Left ventricle myocardium inferior (tissue), 1 donor: ENCODE results near the gene SMIM12. TPM values are rescaled to one million over a fixed set of nuclear protein-coding genes. Genes with fewer than 3 reads are reported as not detected.

Source experiments
- DNase-seq: peaks from one replicate; pipeline ENCODE4 v3.0.0-alpha.2; 2020
- H3K27ac ChIP-seq: fragments of 200-600 bp; replicated peaks from 2 replicates; pipeline ENCODE4 v1.8.0; 2021
- H3K27me3 ChIP-seq: fragments of 200-600 bp; 2 replicates; pipeline ENCODE4 v1.8.0; 2021; ENCODE audit warnings: low read depth
- H3K36me3 ChIP-seq: fragments of 200-600 bp; 2 replicates; pipeline ENCODE4 v1.8.0; 2021
- H3K4me1 ChIP-seq: fragments of 200-600 bp; 2 replicates; pipeline ENCODE4 v1.8.0; 2021
- H3K4me3 ChIP-seq: fragments of 200-600 bp; 2 replicates; pipeline ENCODE4 v1.8.0; 2021; ENCODE audit warnings: mild to moderate bottlenecking, moderate library complexity
- H3K9me3 ChIP-seq: fragments of 200-600 bp; replicated peaks from 2 replicates; pipeline ENCODE4 v1.8.0; 2021
- CTCF ChIP-seq: fragments of 200-600 bp; IDR thresholded peaks from 2 replicates; pipeline ENCODE4 v1.8.0; 2021; ENCODE audit warnings: antibody characterized with exemption, mild to moderate bottlenecking, borderline replicate concordance
- intact Hi-C: fragments of 100-400 bp; cut with micrococcal nuclease; formaldehyde crosslinking; loops from one replicate; pipeline ENCODE4 v1.11.0; 2022
- total RNA-seq: library from RNA; stranded (reverse); fragmentation: NEBNext Ultra II Directional; extraction: Animal tissue kit (Norgen Biotek cat#: 25700); gene quantifications from one replicate; pipeline ENCODE4 v1.2.1, GENCODE V29; 2021
- donor health status: DM: no; HTN: yes; CAD: no; lungs with severe emphysema.

Gene SMIM12
- total RNA-seq, 1 donor from 2014 or later, result 37.9 TPM

DNA sequence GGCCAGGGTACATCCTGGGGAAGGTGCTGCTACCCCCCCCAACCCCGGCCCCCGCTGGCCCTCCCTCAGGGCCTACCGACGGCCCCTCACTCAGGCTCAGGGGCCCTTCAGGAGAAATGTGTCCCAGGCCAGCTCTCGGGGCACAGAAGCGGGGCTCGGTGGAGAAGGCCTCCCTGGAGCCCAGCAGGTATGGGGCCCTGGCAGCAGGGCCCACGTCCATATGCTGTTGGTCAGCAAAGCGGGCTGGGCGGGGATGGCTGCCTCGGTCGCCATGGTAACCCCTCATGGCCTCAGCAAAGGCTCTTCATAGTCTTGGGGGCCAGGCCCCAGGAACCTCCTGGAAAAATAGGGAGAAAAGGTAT lies 45.5 kb upstream of the SMIM12 start:
- no peak for TF ChIP-seq CTCF
- Histone ChIP-seq H3K36me3 (no peaks in the 10 kb centered on the region), H3K4me3 (no peak overlapping the region), H3K9me3 (no peaks in the 10 kb centered on the region), H3K4me1 (no peaks in the 10 kb centered on the region), H3K27me3 (peaks cover 55% of the 10 kb centered on the region), H3K27ac (no peak overlapping the region)
- no peak for DNase-seq
- intact Hi-C loops, result no loop called here

DNA sequence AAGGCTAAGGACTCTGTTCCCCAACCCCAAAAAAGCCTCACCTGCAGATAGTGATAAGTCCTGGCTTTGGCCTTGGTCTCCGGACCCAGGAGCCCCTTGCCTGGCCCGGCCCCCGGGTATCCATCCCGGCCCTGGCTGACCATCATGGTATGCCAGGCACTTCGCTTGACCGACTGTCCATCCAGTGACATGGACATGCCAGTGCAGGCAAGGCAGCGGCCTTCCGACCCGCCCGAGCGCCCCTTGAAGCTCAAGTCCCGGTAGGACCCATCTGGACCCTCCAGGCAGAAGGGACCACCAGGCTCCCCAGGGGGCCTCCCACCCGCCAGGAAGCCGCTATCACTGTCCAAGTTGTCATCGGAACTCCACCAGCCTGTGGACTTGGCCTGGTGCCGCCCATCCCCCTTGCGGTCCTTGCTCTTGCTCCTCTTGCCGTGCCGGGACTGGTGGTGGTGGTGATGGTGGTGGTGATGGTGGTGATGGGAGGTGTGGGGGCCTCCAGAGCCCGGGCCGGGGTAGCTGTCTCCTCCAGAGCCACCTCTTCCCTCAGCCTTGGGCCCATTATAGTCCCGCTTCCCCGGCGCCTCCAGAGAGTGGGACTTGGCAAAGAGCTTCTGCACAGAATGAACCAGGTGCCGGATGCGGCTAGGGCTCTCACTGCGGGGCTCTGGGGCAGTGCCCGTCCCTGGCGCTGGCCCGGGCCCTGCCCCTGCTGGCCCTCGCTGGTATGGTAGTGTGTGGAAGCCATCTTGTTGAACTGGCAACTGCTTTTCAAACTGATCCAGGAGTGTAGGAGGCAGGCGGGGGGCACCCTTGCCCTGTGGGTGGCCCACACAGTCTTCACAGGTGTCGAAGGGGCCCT lies 44.9 kb upstream of the SMIM12 start:
- Histone ChIP-seq H3K9me3 (no peaks in the 10 kb centered on the region), H3K4me3 (no peak overlapping the region), H3K4me1 (no peaks in the 10 kb centered on the region), H3K27me3 (peaks cover 60% of the 10 kb centered on the region), H3K27ac (no peak overlapping the region), H3K36me3 (no peaks in the 10 kb centered on the region)
- TF ChIP-seq CTCF, result no peak
- intact Hi-C loops, result no loop called here
- DNase-seq, result no peak

GRCh38 chr1:34901919-34902318 lies 42.4 kb upstream of the SMIM12 start:
- peaks cover 49% of the 10 kb centered on the region for H3K27me3 ChIP-seq
- no peaks in the 10 kb centered on the region for H3K36me3 ChIP-seq
- TF ChIP-seq CTCF, result no peak
- H3K4me1 ChIP-seq, result peaks cover 9% of the 10 kb centered on the region
- intact Hi-C loops, result no loop called here
- H3K27ac ChIP-seq, result no peak overlapping the region
- no peaks in the 10 kb centered on the region for H3K9me3 ChIP-seq
- DNase-seq, result no peak
- H3K4me3 ChIP-seq, result no peak overlapping the region

DNA sequence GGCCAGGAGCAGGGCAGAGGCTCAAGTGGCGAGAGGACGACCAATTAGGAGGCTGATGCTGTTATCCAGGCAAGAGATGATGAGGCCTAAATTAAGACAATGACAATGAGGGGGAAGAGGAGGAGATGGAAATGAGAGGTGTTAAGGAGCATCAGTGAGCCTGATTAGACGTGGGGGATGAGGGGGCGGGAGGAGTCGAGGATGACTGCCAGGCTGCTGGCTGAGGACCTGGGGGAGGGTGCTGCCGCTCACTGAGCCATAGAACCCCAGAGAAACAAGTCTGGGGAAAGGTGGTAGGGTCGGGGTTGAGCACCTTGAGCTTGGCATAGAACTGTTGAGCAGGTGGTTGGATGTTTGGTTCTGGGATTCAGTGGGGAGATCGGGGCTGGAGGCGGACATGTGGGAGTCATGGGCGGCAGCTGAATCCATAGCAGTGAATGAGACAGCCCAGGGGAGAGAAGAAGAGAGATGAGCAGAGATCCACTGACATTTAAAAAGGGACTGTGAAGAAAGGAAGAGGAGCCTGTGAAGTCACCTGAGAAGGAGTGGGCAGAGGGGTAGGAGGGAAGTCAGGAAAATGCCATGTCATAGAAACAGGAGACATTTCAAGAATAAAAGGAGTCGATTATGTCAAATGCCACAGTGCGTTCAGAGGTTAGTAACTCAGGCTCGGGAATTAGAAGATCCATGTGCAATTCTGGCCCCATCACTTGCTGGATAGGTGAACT lies 41.4 kb upstream of the SMIM12 start:
- Histone ChIP-seq H3K27me3 (peaks cover 44% of the 10 kb centered on the region), H3K27ac (no peak overlapping the region), H3K9me3 (no peaks in the 10 kb centered on the region), H3K36me3 (no peaks in the 10 kb centered on the region), H3K4me3 (no peak overlapping the region), H3K4me1 (peaks cover 9% of the 10 kb centered on the region)
- no peak for DNase-seq
- TF ChIP-seq CTCF, result no peak
- intact Hi-C loops, result no loop called here

DNA sequence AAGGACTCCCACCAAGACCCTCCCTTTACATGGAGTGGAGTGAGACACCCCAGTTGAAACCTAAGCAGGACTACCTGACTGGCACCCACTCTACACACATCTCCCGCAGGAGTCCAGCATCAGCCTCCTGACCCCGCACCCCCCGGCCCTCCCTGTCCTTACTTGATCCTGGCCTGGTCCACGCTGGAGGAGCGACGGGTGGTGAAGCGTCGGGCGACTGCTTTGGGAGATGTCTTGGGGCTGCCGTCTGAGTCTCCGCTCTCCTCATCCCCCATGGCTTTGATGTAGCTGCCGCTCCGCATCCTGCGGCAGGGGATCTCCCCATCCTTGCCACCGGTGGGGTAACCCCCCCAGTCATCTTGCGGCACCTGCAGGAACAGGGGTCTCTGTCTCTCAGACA lies 40.4 kb upstream of the SMIM12 start:
- Histone ChIP-seq H3K36me3 (no peaks in the 10 kb centered on the region), H3K4me3 (no peak overlapping the region), H3K4me1 (peaks cover 9% of the 10 kb centered on the region), H3K27me3 (peaks cover 42% of the 10 kb centered on the region), H3K9me3 (no peaks in the 10 kb centered on the region), H3K27ac (no peak overlapping the region)
- TF ChIP-seq CTCF, result no peak
- intact Hi-C loops, result no loop called here
- no peak for DNase-seq
